GM12878 (cell line): ENCODE results near the gene TBXA2R. TPM values are rescaled to one million over a fixed set of nuclear protein-coding genes. Genes with fewer than 3 reads are reported as not detected.

ENCODE experiments used
- ATAC-seq: fragments of 200-7000 bp; cut with Tn5 transposase; 3 replicates; pipeline ENCODE4 v1.9.1; 2020; ENCODE audit warnings: mild to moderate bottlenecking, moderate library complexity
- BruUV-seq: library from RNA; stranded (reverse); fragments of 400-500 nt; replicated peaks from 2 replicates; lab custom pipeline; 2021; lab: Mats Ljungman, UMichigan
- CTCF ChIA-PET: fragments of 300-600 bp; sonication (Branson Sonifier 250); formaldehyde crosslinking; extraction: SDS; loops from one replicate; lab custom pipeline; 2021; ENCODE audit warnings: inconsistent platforms; lab: Yijun Ruan, JAX
- POLR2A ChIA-PET: fragments of 350-600 bp; formaldehyde crosslinking; extraction: SDS; loops from one replicate; lab custom pipeline; 2021; ENCODE audit warnings: inconsistent platforms; lab: Charles Lee
- RAD21 ChIA-PET: fragments of 300-600 bp; sonication (Branson Sonifier 250); formaldehyde crosslinking; loops from one replicate; lab custom pipeline; 2023; ENCODE audit warnings: antibody characterized with exemption; ENCODE audit not compliant: unreplicated experiment; lab: Charles Lee
- SMC1A ChIA-PET: fragments of 300-600 bp; sonication (Branson Sonifier 250); formaldehyde crosslinking; loops from one replicate; lab custom pipeline; 2023; ENCODE audit not compliant: unreplicated experiment, uncharacterized antibody; lab: Charles Lee
- DNase-seq: peaks from one replicate; pipeline ENCODE4 v3.0.0-alpha.2; 2011; ENCODE audit warnings: low read depth, low spot score
- FAIRE-seq: peaks from 3 replicates; lab custom pipeline; 2011; peaks lifted over from hg19 to GRCh38; lab: Jason Lieb, UNC
- H2AFZ ChIP-seq: 2 replicates; pipeline ENCODE4 v1.6.0; 2011; ENCODE audit warnings: low read depth, low read length, control low read depth; ENCODE audit not compliant: control insufficient read depth
- H3K27ac ChIP-seq: 2 replicates; pipeline ENCODE4 v1.5.1; 2011; ENCODE audit warnings: control low read depth; ENCODE audit not compliant: control insufficient read depth, insufficient read depth
- H3K27me3 ChIP-seq, 2 experiments: replicated peaks in 1 of 2; 2 replicates each; pipeline versions ENCODE4 v1.6.0 to v1.6.1; 2011; ENCODE audit warnings: low read length in 1 of 2; ENCODE audit not compliant: control insufficient read depth in 2 of 2, insufficient read depth in 2 of 2
- H3K36me3 ChIP-seq, 2 experiments: 2 replicates each; pipeline ENCODE4 v1.5.1; 2011; ENCODE audit warnings: low read length in 1 of 2; ENCODE audit not compliant: control insufficient read depth in 2 of 2, insufficient read depth in 2 of 2
- H3K4me1 ChIP-seq: 2 replicates; pipeline ENCODE4 v1.6.1; 2011; ENCODE audit warnings: mild to moderate bottlenecking, low read length, moderate library complexity, mixed read lengths; ENCODE audit not compliant: control insufficient read depth, insufficient read depth
- H3K4me2 ChIP-seq: 2 replicates; pipeline ENCODE4 v1.6.0; 2011; ENCODE audit warnings: control low read depth; ENCODE audit not compliant: control insufficient read depth, insufficient read depth
- H3K4me3 ChIP-seq: fragments of 200-600 bp; sonication (generic); 2 replicates; pipeline ENCODE4 v1.5.1; 2016
- H3K79me2 ChIP-seq: 2 replicates; pipeline ENCODE4 v1.6.0; 2011; ENCODE audit warnings: low read length; ENCODE audit not compliant: control insufficient read depth, insufficient read depth
- H3K9ac ChIP-seq: 2 replicates; pipeline ENCODE4 v1.8.0; 2011; ENCODE audit warnings: low read length, control low read depth, mixed read lengths; ENCODE audit not compliant: control insufficient read depth, insufficient read depth
- H3K9me3 ChIP-seq: replicated peaks from 3 replicates; pipeline ENCODE4 v1.5.1; 2011; ENCODE audit warnings: mild to moderate bottlenecking, low read length; ENCODE audit not compliant: control insufficient read depth, insufficient read depth
- H4K20me1 ChIP-seq: 2 replicates; pipeline ENCODE4 v1.6.0; 2011; ENCODE audit not compliant: control insufficient read depth, insufficient read depth
- CBFB ChIP-seq: IDR thresholded peaks from 2 replicates; pipeline ENCODE4 v1.6.1; 2016; ENCODE audit warnings: antibody characterized with exemption, low read depth
- EGR1 ChIP-seq, 2 experiments: IDR thresholded peaks; 1 replicate in 1 of 2; 2 replicates in 1 of 2; pipeline ENCODE4 v1.6.1; 2011 to 2012; ENCODE audit warnings: low read depth in 2 of 2, low read length in 2 of 2, borderline replicate concordance in 1 of 2, mild to moderate bottlenecking in 1 of 2, moderate library complexity in 1 of 2
- EZH2 ChIP-seq: IDR thresholded peaks from 2 replicates; pipeline ENCODE4 v1.6.1; 2012; ENCODE audit warnings: low read depth, mild to moderate bottlenecking, control low read depth, inconsistent platforms, low read length, borderline replicate concordance; ENCODE audit not compliant: control insufficient read depth
- FOS ChIP-seq: IDR thresholded peaks from 3 replicates; pipeline ENCODE4 v1.6.1; 2011; ENCODE audit warnings: borderline replicate concordance; ENCODE audit not compliant: insufficient read length; ENCODE audit errors: extremely low read depth
- HDAC2 ChIP-seq: fragments of 200-600 bp; sonication (generic); IDR thresholded peaks from 2 replicates; pipeline ENCODE4 v1.6.1; 2017
- PML ChIP-seq: IDR thresholded peaks from 2 replicates; pipeline ENCODE4 v1.6.1; 2012; ENCODE audit warnings: low read length, inconsistent platforms
- RELA ChIP-seq: fragments of 450-650 bp; IDR thresholded peaks from 2 replicates; pipeline ENCODE4 v1.8.0; 2014; ENCODE audit warnings: borderline replicate concordance; ENCODE audit not compliant: partially characterized antibody
- STAT3 ChIP-seq: IDR thresholded peaks from 2 replicates; pipeline ENCODE4 v1.6.1; 2011; ENCODE audit warnings: low read depth, low read length, improper control_type of control experiment
- TAF1 ChIP-seq: IDR thresholded peaks from 2 replicates; pipeline ENCODE4 v1.6.1; 2011; ENCODE audit warnings: mild to moderate bottlenecking, low read depth, low read length, borderline replicate concordance
- ZNF622 ChIP-seq: fragments of 450-650 bp; IDR thresholded peaks from 2 replicates; pipeline ENCODE4 v1.6.1; 2017; ENCODE audit warnings: mild to moderate bottlenecking, inconsistent platforms
- WGBS: methylation state at CpG from one replicate; pipeline ENCODE4 v1.1.6; 2016; ENCODE audit warnings: low lambda C conversion rate; ENCODE audit not compliant: insufficient replicate concordance, insufficient coverage; ENCODE audit errors: missing lambda C conversion rate; 5-methylcytosine and 5-hydroxymethylcytosine counted together
- in situ Hi-C: fragments of 300-500 bp; cut with MboI; formaldehyde crosslinking; loops from 9 replicates; pipeline ENCODE4 v1.14.3; 2018; ENCODE audit warnings: mixed read lengths
- intact Hi-C: fragments of 100-400 bp; cut with micrococcal nuclease; formaldehyde crosslinking; loops from one replicate; pipeline ENCODE4 v1.14.2; 2022; ENCODE audit not compliant: unreplicated experiment
- polyA plus RNA-seq, 11 experiments: library from polyadenylated mRNA; depleted of rRNA in 4 of 11; unstranded in 6 of 11; stranded (reverse) in 5 of 11; fragments of >200 nt; fragmentation: Nextera tagmentation in 4 of 11; fragmentation: Illumina TruSeq in 1 of 11; extraction: Ambion mirVana in 4 of 11; extraction: Trizol in 1 of 11; gene quantifications; 1 replicate in 1 of 11; 2 replicates in 10 of 11; pipeline versions ENCODE4 v1.2.1 to v1.2.3, GENCODE V29; 2011 to 2016; ENCODE audit warnings: inconsistent platforms in 2 of 11, missing spikeins in 2 of 11, low read depth in 1 of 11
- total RNA-seq, 4 experiments: library from RNA; depleted of rRNA in 3 of 4; stranded (reverse); fragments of >200 nt in 3 of 4; fragmentation: Illumina TruSeq in 1 of 4; extraction: Trizol in 1 of 4; gene quantifications; 2 replicates each; pipeline versions ENCODE4 v1.2.1 to v1.2.3, GENCODE V29; 2013 to 2021
- TF ChIP-seq, protein P1 (sequence below): fragments of 450-650 bp; IDR thresholded peaks from 2 replicates; pipeline ENCODE4 v1.6.1; 2016; ENCODE audit warnings: mild to moderate bottlenecking
- TF ChIP-seq, protein P2 (sequence below): fragments of 150-350 bp; IDR thresholded peaks from 2 replicates; pipeline ENCODE4 v1.6.1; 2016; ENCODE audit warnings: low read depth, low read length
- TF ChIP-seq, protein P3 (sequence below): fragments of 450-650 bp; IDR thresholded peaks from 2 replicates; pipeline ENCODE4 v1.6.1; 2018; ENCODE audit warnings: borderline replicate concordance, mild to moderate bottlenecking; ENCODE audit not compliant: partially characterized antibody

Gene TBXA2R
- total and polyA plus RNA-seq, 10 of the 15 experiments (the other 5 are each of a cell fraction or from before 2014, with no cell fraction given), result 0.03 TPM; not detected in 8

DNA sequence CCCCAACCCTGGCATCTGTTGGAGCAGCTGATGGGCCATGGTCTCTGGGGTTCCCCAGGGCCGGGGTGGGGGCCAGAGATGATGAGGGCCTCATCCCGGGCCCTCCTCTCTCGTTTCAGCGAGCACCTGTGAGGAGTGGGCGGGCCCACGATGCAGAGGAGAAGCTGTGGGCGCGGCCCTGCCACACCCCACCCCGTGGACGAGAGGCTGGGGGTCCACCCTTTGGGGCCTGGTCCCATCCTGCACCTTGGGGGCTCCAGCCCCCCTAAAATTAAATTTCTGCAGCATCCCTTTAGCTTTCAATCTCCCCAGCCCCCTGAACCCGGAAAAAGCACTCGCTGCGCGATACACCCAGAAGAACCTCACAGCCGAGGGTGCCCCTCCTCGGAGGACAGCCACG is 28.3 kb downstream of the TBXA2R start:
- TSS peak; percentile 75 for BruUV-seq
- WGBS, result 72% methylated on average over 17 of the region's 17 CpGs
- FAIRE-seq (no peak), DNase-seq (no peak), ATAC-seq (no peak)
- H4K20me1 ChIP-seq, result no peaks in the 10 kb centered on the region
- TF ChIP-seq STAT3 (no peak), TAF1 (no peak), HDAC2 (no peak), EZH2 (no peak), CBFB (no peak), RELA (no peak), FOS (no peak), PML (no peak), ZNF622 (no peak), EGR1 (IDR thresholded peaks at IDR 0.05; ENCODE audit: borderline replicate concordance in 1 of 2, low read depth in 2 of 2, low read length in 2 of 2) (no peak)
- TF ChIP-seq, protein P1, sequence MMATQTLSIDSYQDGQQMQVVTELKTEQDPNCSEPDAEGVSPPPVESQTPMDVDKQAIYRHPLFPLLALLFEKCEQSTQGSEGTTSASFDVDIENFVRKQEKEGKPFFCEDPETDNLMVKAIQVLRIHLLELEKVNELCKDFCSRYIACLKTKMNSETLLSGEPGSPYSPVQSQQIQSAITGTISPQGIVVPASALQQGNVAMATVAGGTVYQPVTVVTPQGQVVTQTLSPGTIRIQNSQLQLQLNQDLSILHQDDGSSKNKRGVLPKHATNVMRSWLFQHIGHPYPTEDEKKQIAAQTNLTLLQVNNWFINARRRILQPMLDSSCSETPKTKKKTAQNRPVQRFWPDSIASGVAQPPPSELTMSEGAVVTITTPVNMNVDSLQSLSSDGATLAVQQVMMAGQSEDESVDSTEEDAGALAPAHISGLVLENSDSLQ, result no peak
- TF ChIP-seq, protein P2, sequence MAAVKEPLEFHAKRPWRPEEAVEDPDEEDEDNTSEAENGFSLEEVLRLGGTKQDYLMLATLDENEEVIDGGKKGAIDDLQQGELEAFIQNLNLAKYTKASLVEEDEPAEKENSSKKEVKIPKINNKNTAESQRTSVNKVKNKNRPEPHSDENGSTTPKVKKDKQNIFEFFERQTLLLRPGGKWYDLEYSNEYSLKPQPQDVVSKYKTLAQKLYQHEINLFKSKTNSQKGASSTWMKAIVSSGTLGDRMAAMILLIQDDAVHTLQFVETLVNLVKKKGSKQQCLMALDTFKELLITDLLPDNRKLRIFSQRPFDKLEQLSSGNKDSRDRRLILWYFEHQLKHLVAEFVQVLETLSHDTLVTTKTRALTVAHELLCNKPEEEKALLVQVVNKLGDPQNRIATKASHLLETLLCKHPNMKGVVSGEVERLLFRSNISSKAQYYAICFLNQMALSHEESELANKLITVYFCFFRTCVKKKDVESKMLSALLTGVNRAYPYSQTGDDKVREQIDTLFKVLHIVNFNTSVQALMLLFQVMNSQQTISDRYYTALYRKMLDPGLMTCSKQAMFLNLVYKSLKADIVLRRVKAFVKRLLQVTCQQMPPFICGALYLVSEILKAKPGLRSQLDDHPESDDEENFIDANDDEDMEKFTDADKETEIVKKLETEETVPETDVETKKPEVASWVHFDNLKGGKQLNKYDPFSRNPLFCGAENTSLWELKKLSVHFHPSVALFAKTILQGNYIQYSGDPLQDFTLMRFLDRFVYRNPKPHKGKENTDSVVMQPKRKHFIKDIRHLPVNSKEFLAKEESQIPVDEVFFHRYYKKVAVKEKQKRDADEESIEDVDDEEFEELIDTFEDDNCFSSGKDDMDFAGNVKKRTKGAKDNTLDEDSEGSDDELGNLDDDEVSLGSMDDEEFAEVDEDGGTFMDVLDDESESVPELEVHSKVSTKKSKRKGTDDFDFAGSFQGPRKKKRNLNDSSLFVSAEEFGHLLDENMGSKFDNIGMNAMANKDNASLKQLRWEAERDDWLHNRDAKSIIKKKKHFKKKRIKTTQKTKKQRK, result no peak
- TF ChIP-seq, protein P3, sequence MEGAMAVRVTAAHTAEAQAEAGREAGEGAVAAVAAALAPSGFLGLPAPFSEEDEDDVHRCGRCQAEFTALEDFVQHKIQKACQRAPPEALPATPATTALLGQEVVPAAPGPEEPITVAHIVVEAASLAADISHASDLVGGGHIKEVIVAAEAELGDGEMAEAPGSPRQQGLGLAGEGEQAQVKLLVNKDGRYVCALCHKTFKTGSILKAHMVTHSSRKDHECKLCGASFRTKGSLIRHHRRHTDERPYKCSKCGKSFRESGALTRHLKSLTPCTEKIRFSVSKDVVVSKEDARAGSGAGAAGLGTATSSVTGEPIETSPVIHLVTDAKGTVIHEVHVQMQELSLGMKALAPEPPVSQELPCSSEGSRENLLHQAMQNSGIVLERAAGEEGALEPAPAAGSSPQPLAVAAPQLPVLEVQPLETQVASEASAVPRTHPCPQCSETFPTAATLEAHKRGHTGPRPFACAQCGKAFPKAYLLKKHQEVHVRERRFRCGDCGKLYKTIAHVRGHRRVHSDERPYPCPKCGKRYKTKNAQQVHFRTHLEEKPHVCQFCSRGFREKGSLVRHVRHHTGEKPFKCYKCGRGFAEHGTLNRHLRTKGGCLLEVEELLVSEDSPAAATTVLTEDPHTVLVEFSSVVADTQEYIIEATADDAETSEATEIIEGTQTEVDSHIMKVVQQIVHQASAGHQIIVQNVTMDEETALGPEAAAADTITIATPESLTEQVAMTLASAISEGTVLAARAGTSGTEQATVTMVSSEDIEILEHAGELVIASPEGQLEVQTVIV, result no peak
- H3K27me3 ChIP-seq, result no peaks in the 10 kb centered on the region
- ChIA-PET POLR2A (no interaction called here), RAD21 (no interaction called here), CTCF (interaction anchor here (0.6 kb wide), 1 partner anchor 115 kb away, joined by 3 read pairs; no protein-coding TSS in a partner anchor), SMC1A (no interaction called here)
- in situ Hi-C loops, result no loop called here
- H3K27ac ChIP-seq, result no peak overlapping the region
- H3K36me3 ChIP-seq, result no peaks in the 10 kb centered on the region; a peak in 2 of 4 replicates
- intact Hi-C loops, result no loop called here
- H3K4me2 ChIP-seq, result no peak overlapping the region
- no peak overlapping the region for H3K4me3 ChIP-seq
- H3K9ac ChIP-seq, result no peak overlapping the region
- H3K79me2 ChIP-seq, result no peaks in the 10 kb centered on the region; the same call in 1 of the 2 replicates
- no peaks in the 10 kb centered on the region for H3K4me1 ChIP-seq
- no peak overlapping the region for H2AFZ ChIP-seq
- H3K9me3 ChIP-seq, result no peaks in the 10 kb centered on the region
